GM19023 (cell line): ENCODE data around the gene PRDM16.

Source experiments
- ATAC-seq: cut with Tn5 transposase; IDR thresholded peaks from one replicate; pipeline ENCODE4 v1.9.1; 2021; ENCODE audit warnings: mild to moderate bottlenecking, moderate library complexity; ENCODE audit not compliant: unreplicated experiment

Gene PRDM16

GRCh38 chr1:3433596-3434320 is 364.8 kb downstream of the PRDM16 start:
- no peak for ATAC-seq

- ATAC-seq = no peak
Observed at GRCh38 chr1:3434406-3435110, 365.6 kb downstream of the PRDM16 start.

- no peak for ATAC-seq
Observed at GRCh38 chr1:3435666-3436065, 366.7 kb downstream of the PRDM16 start.

GRCh38 chr1:3436451-3436850 is 367.4 kb downstream of the PRDM16 start:
- no peak for ATAC-seq

- no peak for ATAC-seq
Observed at GRCh38 chr1:3436901-3437300, 367.9 kb downstream of the PRDM16 start.

- no peak for ATAC-seq
Observed at GRCh38 chr1:3438661-3439180, 369.7 kb downstream of the PRDM16 start.

- no peak for ATAC-seq
Observed at GRCh38 chr1:3439346-3440299, 370.6 kb downstream of the PRDM16 start.

GRCh38 chr1:3440300-3440681 is 371.3 kb downstream of the PRDM16 start:
- no peak for ATAC-seq

- no peak for ATAC-seq
Observed at GRCh38 chr1:3440711-3441409, 371.9 kb downstream of the PRDM16 start.

- ATAC-seq = no peak
Observed at GRCh38 chr1:3441410-3441847, 372.4 kb downstream of the PRDM16 start.

GRCh38 chr1:3441880-3442279 is 372.9 kb downstream of the PRDM16 start:
- ATAC-seq = no peak

GRCh38 chr1:3442331-3442730 is 373.3 kb downstream of the PRDM16 start:
- no peak for ATAC-seq

- no peak for ATAC-seq
Observed at GRCh38 chr1:3442901-3443300, 373.9 kb downstream of the PRDM16 start.

GRCh38 chr1:3443807-3444206 is 374.8 kb downstream of the PRDM16 start:
- no peak for ATAC-seq

- ATAC-seq = no peak
Observed at GRCh38 chr1:3444298-3444697, 375.3 kb downstream of the PRDM16 start.

- ATAC-seq = no peak
Observed at GRCh38 chr1:3444736-3445135, 375.7 kb downstream of the PRDM16 start.

- no peak for ATAC-seq
Observed at GRCh38 chr1:3450202-3450863, 381.3 kb downstream of the PRDM16 start.

- no peak for ATAC-seq
Observed at GRCh38 chr1:3450983-3451382, 382.0 kb downstream of the PRDM16 start.

GRCh38 chr1:3451994-3452865 is 383.2 kb downstream of the PRDM16 start:
- ATAC-seq = no peak
